ENCODE measurements around the gene ADPRM. TPM values are rescaled to one million over a fixed set of nuclear protein-coding genes. Genes with fewer than 3 reads are reported as not detected.
"Not testable (repeated sequence)": the region's sequence is repeated elsewhere in the genome, so short reads cannot be mapped to it uniquely, and the experiment has no call there.

Gene ADPRM
- total RNA-seq, 1 donor from 2014 or later: 3.3 TPM

- no peak for DNase-seq
- intact Hi-C loops (cut with DNase I): no loop called here
- ATAC-seq (ENCODE audit: poor library complexity): no peak
These were observed 9.9 kb upstream of the ADPRM start for GRCh38 chr17:10687499-10687898.

GRCh38 chr17:10695875-10696407, 1.5 kb upstream of the ADPRM start:
- ATAC-seq (ENCODE audit: poor library complexity); intact Hi-C loops (cut with DNase I); DNase-seq: not testable (repeated sequence)

GRCh38 chr17:10698096-10698818, 863 bp downstream of the ADPRM start:
- intact Hi-C loops (cut with DNase I): no loop called here
- DNase-seq (no peak), ATAC-seq (ENCODE audit: poor library complexity) (peak; percentile 12)

- DNase-seq: no peak
- intact Hi-C loops (cut with DNase I): no loop called here
- ATAC-seq (ENCODE audit: poor library complexity): no peak
These were observed 2.5 kb downstream of the ADPRM start for GRCh38 chr17:10699856-10700255.

- no peak for ATAC-seq (ENCODE audit: poor library complexity)
These were observed 5.2 kb downstream of the ADPRM start for GRCh38 chr17:10702574-10702973.

GRCh38 chr17:10705727-10706126, 8.3 kb downstream of the ADPRM start:
- intact Hi-C loops (cut with DNase I): no loop called here
- ATAC-seq (ENCODE audit: poor library complexity) (no peak), DNase-seq (no peak)

More at GRCh38 chr17:10702574-10702973, 5.2 kb downstream of the ADPRM start:
- intact Hi-C loops (cut with DNase I): no loop called here
- no peak for DNase-seq

GRCh38 chr17:10713318-10713717, 15.9 kb downstream of the ADPRM start:
- DNase-seq: no peak
- intact Hi-C loops (cut with DNase I): no loop called here
- no peak for ATAC-seq (ENCODE audit: poor library complexity)

- DNase-seq (no peak), ATAC-seq (ENCODE audit: poor library complexity) (no peak)
- intact Hi-C loops (cut with DNase I): no loop called here
These were observed 18.8 kb downstream of the ADPRM start for GRCh38 chr17:10716218-10716617.

GRCh38 chr17:10718547-10718946, 21.2 kb downstream of the ADPRM start:
- DNase-seq: no peak
- no peak for ATAC-seq (ENCODE audit: poor library complexity)
- intact Hi-C loops (cut with DNase I): no loop called here

GRCh38 chr17:10724546-10725195, 27.3 kb downstream of the ADPRM start:
- ATAC-seq (ENCODE audit: poor library complexity) (no peak), DNase-seq (no peak)
- intact Hi-C loops (cut with DNase I): no loop called here

- ATAC-seq (ENCODE audit: poor library complexity) (no peak), DNase-seq (no peak)
- intact Hi-C loops (cut with DNase I): no loop called here
These were observed 27.9 kb downstream of the ADPRM start for GRCh38 chr17:10725262-10725661.

- DNase-seq: no peak
- intact Hi-C loops (cut with DNase I): no loop called here
- no peak for ATAC-seq (ENCODE audit: poor library complexity)
These were observed 28.8 kb downstream of the ADPRM start for GRCh38 chr17:10726196-10726595.

- ATAC-seq (ENCODE audit: poor library complexity) (no peak), DNase-seq (no peak)
- intact Hi-C loops (cut with DNase I): no loop called here
These were observed 29.8 kb downstream of the ADPRM start for GRCh38 chr17:10727192-10727591.

GRCh38 chr17:10728331-10728892, 31.0 kb downstream of the ADPRM start:
- intact Hi-C loops (cut with DNase I): no loop called here

GRCh38 chr17:10729334-10730193, 32.2 kb downstream of the ADPRM start, which contains the start of gene TMEM220:
TSS of gene TMEM220 (minus strand) at chr17:10730023. CDS start at chr17:10729851, 172 bp downstream.
- peak; percentile 98 for ATAC-seq (ENCODE audit: poor library complexity)
- intact Hi-C loops (cut with DNase I): no loop called here
- DNase-seq: peak; percentile 91

More at GRCh38 chr17:10728331-10728892, 31.0 kb downstream of the ADPRM start:
- ATAC-seq (ENCODE audit: poor library complexity) (no peak), DNase-seq (no peak)

GRCh38 chr17:10730247-10730646, 32.9 kb downstream of the ADPRM start:
- ATAC-seq (ENCODE audit: poor library complexity); intact Hi-C loops (cut with DNase I): not testable (repeated sequence)

GRCh38 chr17:10731408-10731879, 34.0 kb downstream of the ADPRM start:
- intact Hi-C loops (cut with DNase I): no loop called here
- ATAC-seq (ENCODE audit: poor library complexity): no peak
- DNase-seq: no peak

More at GRCh38 chr17:10730247-10730646, 32.9 kb downstream of the ADPRM start:
- not testable (repeated sequence) for DNase-seq

GRCh38 chr17:10732121-10732520, 34.7 kb downstream of the ADPRM start:
- intact Hi-C loops (cut with DNase I); ATAC-seq (ENCODE audit: poor library complexity); DNase-seq: not testable (repeated sequence)

All from Right ventricle myocardium superior (tissue), 1 donor.